Bronchial epithelial cell (primary cell): ENCODE results near the gene CRYGD. TPM values are rescaled to one million over a fixed set of nuclear protein-coding genes. Genes with fewer than 3 reads are reported as not detected.
"Not testable (repeated sequence)": the region's sequence is repeated elsewhere in the genome, so short reads cannot be mapped to it uniquely, and the experiment has no call there.

Experiments
- DNase-seq: peaks from one replicate; pipeline ENCODE4 v3.0.0-alpha.2; 2010; ENCODE audit warnings: low read depth
- FAIRE-seq: peaks from 2 replicates; lab custom pipeline; 2011; peaks lifted over from hg19 to GRCh38; lab: Jason Lieb, UNC
- H3K27me3 ChIP-seq: 2 replicates; pipeline ENCODE4 v1.5.1; 2011; ENCODE audit warnings: low read length; ENCODE audit not compliant: control insufficient read depth, insufficient read depth
- H3K36me3 ChIP-seq: 2 replicates; pipeline ENCODE4 v1.5.1; 2011; ENCODE audit warnings: low read length; ENCODE audit not compliant: control insufficient read depth, insufficient read depth
- H3K4me3 ChIP-seq: 2 replicates; pipeline ENCODE4 v1.5.1; 2011; ENCODE audit warnings: mild to moderate bottlenecking, low read depth, low read length, control low read depth
- total RNA-seq: library from RNA; depleted of rRNA; stranded (reverse); fragments of >200 nt; gene quantifications from 2 replicates; pipeline ENCODE4 v1.2.1, GENCODE V29; 2014
- TF ChIP-seq, protein P1 (sequence below): IDR thresholded peaks from 2 replicates; pipeline ENCODE4 v1.5.1; 2011; ENCODE audit warnings: mild to moderate bottlenecking, moderate library complexity, low read length, control low read depth, inconsistent platforms; ENCODE audit not compliant: insufficient read depth, severe bottlenecking

CRYGD gene
- total RNA-seq, 1 donor from 2014 or later, result not detected

DNA sequence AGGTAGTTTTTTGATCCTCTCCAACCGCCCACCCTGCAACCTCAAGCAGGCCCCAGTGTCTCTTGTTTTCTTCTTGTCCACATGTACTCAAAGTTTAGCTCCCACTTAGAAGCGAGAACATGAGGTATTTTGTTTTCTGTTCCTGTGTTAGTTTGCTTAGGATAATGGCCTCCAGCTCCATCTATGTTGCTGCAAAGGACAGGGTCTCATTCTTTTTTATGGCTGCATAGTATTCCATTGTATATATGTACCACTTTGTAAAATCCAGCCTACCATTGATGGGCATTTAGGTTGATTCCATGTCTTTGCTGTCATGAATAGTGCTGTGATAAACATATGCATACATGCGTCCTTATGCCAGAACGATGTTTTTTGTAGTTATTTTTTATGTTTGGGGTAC lies 2.8 kb upstream of the CRYGD start:
- DNase-seq, result no peak
- TF ChIP-seq, protein P1, sequence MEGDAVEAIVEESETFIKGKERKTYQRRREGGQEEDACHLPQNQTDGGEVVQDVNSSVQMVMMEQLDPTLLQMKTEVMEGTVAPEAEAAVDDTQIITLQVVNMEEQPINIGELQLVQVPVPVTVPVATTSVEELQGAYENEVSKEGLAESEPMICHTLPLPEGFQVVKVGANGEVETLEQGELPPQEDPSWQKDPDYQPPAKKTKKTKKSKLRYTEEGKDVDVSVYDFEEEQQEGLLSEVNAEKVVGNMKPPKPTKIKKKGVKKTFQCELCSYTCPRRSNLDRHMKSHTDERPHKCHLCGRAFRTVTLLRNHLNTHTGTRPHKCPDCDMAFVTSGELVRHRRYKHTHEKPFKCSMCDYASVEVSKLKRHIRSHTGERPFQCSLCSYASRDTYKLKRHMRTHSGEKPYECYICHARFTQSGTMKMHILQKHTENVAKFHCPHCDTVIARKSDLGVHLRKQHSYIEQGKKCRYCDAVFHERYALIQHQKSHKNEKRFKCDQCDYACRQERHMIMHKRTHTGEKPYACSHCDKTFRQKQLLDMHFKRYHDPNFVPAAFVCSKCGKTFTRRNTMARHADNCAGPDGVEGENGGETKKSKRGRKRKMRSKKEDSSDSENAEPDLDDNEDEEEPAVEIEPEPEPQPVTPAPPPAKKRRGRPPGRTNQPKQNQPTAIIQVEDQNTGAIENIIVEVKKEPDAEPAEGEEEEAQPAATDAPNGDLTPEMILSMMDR, result no peak
- H3K27me3 ChIP-seq, result peaks cover 1% of the 10 kb centered on the region
- no peak overlapping the region for H3K4me3 ChIP-seq
- no peak for FAIRE-seq
- no peaks in the 10 kb centered on the region for H3K36me3 ChIP-seq

DNA sequence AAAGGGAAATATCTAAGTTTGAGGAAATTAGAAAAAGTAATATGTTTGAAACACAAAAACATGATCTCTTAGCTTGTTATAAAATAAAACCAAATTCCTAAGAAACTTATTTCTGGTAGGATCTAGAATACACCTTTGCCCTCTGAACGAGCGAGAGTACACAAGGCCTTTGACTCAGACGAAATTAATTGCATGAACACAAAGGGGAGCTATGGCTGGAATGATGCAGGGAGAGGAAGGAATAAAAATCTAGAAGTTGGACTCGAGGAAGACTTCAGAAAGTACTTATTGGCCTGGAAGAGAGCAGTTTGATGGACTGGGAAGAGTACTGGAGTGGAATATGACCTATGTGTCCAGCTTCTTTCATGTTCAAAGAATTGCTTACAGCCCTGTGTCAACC lies 927 bp upstream of the CRYGD start:
- TF ChIP-seq, protein P1, result no peak
- FAIRE-seq (no peak), DNase-seq (no peak)
- H3K27me3 ChIP-seq, result peaks cover 1% of the 10 kb centered on the region
- no peaks in the 10 kb centered on the region for H3K36me3 ChIP-seq
- H3K4me3 ChIP-seq, result no peak overlapping the region

DNA sequence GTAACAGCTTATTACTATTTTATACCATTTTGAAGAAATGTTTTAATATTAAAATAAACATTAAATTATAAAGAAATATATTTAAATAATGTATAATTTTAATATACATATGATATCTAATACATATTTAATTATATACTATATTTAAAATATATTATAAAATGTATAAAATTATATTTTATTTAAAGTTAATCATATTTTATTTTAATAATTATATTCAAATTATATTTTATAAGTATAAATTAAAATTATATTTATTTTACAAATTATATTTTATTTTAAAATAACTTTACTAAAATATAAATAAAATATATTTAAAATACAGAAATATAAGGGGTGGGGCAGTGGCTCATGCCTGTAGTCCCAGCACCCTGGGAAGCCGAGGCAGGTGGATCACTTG lies 2.1 kb downstream of the CRYGD start:
- no peak for FAIRE-seq
- DNase-seq, result no peak
- TF ChIP-seq, protein P1, result no peak

DNA sequence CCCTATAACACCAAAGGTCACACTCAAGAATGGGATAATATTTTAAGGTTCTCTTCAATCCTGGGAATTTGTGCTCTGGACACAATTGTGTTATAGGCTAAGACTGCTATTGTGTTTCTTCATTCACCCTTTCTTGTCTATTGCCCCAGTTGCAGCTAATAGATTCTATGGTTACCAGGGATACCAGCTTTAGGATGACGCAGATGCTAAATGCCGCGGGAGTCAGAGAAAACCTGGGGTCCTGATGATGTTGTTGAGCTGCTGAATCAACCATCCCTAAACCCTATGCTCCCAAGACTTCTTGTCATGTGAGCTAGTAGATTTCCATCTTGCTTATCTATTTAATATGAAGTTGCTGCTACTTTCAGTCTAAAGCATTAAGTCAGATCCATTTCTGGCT lies 5.4 kb downstream of the CRYGD start:
- FAIRE-seq (no peak), DNase-seq (no peak)
- TF ChIP-seq, protein P1, result no peak
- no peak overlapping the region for H3K4me3 ChIP-seq
- no peaks in the 10 kb centered on the region for H3K36me3 ChIP-seq
- no peaks in the 10 kb centered on the region for H3K27me3 ChIP-seq

More for the DNA sequence above, 2.1 kb downstream of the CRYGD start:
- H3K4me3 ChIP-seq, result no peak overlapping the region
- peaks cover 1% of the 10 kb centered on the region for H3K27me3 ChIP-seq
- H3K36me3 ChIP-seq, result no peaks in the 10 kb centered on the region

DNA sequence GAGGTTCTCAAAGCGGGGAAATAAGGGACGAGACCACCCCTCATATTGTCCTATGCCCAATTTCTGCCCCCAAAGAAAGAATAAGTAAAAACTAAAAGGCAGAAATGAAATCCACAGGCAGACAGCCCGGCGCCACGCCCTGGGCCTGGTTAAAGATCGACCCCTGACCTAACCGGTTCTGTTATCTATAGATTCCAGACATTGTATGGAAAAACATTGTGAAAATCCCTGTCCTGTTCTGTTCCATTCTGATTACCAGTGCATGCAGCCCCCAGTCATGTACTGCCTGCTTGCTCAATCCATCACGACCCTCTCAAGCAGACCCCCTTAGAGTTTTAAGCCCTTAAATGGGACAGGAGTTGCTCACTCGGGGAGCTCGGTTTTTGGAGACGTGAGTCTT lies 6.9 kb downstream of the CRYGD start:
- not testable (repeated sequence) for FAIRE-seq, DNase-seq

DNA sequence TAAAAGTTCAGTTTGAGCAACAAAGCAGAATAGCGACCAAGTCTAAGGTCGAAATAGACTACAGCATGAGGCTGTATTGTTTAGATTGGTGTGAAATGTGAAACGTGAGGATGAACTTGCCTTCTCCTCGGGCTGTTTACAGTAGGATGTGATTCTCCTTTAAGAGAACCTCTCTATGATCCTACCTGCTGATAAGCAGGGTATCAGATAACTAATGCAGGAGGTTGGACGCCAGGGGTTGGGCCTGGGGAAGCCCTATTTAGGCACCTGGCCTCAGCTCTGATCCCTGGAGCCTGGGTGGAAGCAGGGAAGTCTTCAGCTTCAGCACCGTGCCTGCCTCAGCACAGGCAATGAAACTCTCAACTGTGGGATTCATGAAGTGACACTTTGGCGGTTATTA lies 11.4 kb downstream of the CRYGD start:
- DNase-seq (peak; percentile 13), FAIRE-seq (no peak)
- no peak overlapping the region for H3K4me3 ChIP-seq
- no peaks in the 10 kb centered on the region for H3K36me3 ChIP-seq
- H3K27me3 ChIP-seq, result no peaks in the 10 kb centered on the region
- TF ChIP-seq, protein P1, result no peak

More for the DNA sequence above, 6.9 kb downstream of the CRYGD start:
- H3K27me3 ChIP-seq, H3K36me3 ChIP-seq, H3K4me3 ChIP-seq: not testable (repeated sequence)

DNA sequence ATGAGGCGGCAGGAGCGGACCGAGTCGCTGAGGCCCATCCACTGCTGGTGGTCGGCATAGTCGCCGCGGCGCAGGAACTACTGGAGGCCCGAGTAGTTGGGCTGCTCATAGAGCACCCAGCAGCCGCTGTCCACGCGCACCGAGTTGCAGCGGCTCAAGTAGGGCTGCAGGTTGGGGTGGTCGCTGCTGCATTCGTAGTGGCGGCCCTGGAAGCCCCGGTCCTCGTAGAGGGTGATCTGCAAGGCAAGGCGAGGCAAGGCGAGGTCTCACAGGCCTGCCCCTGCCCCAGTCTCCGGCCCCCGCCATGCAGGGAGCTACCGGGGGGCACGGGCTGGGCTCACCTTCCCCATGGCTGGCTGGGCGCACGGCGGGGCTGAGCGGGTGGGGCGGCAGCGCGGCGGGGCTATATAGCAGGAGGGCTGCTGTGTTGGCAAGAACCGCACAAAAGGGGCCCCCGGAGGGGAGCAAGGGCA lies 12.0 kb downstream of the CRYGD start:
- DNase-seq, H3K36me3 ChIP-seq, FAIRE-seq, H3K4me3 ChIP-seq, H3K27me3 ChIP-seq: not testable (repeated sequence)
